Measurements from ENCODE around the gene ATP13A3.

DNA sequence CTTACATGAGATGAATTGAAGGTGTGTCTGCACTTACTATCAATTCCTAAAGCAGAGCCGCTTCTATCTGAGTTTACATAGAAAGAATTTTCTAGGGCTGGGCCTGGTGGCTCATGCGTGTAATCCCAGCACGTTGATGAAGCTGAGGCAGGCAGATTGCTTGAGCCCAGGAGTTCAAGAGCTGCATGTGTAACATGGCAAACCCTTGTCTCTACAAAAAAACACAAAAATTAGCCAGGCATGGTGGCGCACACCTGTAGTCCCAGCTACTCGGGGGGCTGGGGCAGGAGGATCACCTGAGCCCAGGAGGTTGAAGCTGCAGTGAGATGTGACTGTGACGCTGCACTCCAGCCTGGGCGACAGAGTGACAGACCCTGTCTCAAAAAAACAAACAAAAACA is 18.1 kb upstream of the ATP13A3 start:
- TF ChIP-seq, protein P1, sequence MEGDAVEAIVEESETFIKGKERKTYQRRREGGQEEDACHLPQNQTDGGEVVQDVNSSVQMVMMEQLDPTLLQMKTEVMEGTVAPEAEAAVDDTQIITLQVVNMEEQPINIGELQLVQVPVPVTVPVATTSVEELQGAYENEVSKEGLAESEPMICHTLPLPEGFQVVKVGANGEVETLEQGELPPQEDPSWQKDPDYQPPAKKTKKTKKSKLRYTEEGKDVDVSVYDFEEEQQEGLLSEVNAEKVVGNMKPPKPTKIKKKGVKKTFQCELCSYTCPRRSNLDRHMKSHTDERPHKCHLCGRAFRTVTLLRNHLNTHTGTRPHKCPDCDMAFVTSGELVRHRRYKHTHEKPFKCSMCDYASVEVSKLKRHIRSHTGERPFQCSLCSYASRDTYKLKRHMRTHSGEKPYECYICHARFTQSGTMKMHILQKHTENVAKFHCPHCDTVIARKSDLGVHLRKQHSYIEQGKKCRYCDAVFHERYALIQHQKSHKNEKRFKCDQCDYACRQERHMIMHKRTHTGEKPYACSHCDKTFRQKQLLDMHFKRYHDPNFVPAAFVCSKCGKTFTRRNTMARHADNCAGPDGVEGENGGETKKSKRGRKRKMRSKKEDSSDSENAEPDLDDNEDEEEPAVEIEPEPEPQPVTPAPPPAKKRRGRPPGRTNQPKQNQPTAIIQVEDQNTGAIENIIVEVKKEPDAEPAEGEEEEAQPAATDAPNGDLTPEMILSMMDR (IDR thresholded peaks at IDR 0.05; ENCODE audit: low read length): no peak
- TF ChIP-seq EZH2 (IDR thresholded peaks at IDR 0.05; ENCODE audit: borderline replicate concordance, low read length): no peak
